NCI-H1417 (cell line): ENCODE results near the gene ORMDL3.
A peak's percentile ranks its signal among the peaks of the same experiment; 100 is the strongest.
"Not testable (repeated sequence)": the region's sequence is repeated elsewhere in the genome, so short reads cannot be mapped to it uniquely, and the experiment has no call there.

Source experiments
- DNase-seq, 3 experiments: peaks; one replicate each; lab custom pipeline; 2025; lab: John Stamatoyannopoulos, UW

Gene ORMDL3

DNA sequence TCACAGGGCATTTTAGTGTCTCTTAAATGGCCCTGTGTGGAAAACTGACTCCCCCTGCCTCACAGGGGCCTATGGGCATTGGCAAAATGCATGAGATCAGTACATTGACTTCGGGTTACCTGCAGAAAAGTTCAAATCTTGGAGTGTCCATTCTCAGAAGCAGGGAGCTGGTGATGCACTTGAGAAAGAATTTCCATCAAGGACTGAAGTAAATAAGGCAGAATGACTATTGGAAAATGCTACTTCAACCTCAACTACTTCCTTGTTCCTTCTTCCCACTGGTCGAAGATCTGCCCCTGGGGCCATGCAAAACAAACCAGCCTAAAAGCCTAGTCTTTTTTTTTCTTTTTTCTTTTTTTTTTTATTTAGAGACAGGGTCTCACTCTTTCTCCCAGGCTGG is 21.6 kb upstream of the ORMDL3 start:
- DNase-seq = no peak

DNA sequence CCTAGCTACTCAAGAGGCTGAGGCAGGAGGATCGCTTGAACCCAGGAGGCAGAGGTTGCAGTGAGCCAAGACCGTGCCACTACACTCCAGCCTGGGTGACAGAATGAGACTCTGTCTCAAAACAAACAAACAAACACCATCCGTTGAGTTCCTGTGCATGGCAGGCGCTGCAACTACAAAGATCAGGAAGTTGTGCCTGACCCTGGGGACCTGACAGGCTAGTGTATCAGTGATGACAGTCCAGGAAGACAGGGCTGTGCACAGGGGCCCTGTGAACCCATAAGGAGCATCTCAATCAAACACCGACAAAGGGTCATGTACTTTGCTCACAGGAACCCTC is 21.1 kb upstream of the ORMDL3 start:
- not testable (repeated sequence) for DNase-seq

DNA sequence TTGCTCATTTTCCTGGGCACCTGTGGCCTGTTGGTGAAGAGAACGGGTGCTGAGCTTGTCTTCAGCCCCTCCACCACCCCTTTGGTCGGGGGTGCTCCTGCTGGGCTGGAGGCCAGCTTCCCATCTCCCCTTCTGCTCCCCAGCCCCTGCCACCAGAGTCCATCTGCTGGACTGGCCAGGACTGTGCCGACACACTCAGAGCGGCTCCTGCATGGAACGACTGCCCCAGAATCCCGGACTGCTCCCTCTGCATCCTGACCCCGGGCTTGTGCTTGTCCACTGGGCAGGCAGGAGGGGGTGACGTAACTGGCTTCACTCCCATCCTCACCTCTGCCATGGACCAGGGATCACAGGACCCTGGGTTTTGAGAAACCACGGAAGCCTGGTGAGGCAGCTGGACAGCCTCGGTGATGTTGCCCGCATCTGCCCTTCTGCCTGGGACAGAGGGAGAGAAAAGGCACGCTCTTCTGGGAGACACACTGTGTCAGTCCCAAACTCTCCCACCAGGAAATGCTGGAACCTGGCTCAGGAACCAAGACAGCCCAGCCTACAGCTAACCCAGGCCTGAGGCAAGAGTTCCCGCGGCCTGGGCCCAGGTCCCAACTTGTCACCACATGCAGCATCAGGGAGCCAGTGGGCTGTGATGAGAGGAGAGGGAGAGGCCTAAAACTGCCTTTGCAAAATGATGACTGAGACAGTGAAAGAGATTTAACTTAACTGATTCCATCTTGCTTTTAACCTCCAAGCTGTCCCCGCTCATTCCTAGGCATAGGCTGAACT is 19.3 kb upstream of the ORMDL3 start:
- DNase-seq = no peak

DNA sequence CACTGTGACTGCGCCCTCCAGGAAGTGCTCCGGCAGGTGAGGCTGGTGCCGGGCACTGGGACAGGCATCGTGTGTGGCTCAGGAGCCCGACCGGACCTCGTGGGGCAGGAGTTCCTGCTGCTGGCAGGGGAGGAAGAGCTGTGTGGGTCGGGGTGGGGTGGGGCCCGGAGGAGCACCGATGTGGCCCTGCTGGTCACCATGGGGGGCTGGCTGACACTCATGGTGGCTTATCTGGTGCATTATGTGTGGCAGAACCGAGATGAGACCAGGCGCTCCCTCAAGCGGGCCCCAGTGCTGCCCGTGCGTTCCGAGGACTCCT is 17.0 kb upstream of the ORMDL3 start:
- no peak for DNase-seq

DNA sequence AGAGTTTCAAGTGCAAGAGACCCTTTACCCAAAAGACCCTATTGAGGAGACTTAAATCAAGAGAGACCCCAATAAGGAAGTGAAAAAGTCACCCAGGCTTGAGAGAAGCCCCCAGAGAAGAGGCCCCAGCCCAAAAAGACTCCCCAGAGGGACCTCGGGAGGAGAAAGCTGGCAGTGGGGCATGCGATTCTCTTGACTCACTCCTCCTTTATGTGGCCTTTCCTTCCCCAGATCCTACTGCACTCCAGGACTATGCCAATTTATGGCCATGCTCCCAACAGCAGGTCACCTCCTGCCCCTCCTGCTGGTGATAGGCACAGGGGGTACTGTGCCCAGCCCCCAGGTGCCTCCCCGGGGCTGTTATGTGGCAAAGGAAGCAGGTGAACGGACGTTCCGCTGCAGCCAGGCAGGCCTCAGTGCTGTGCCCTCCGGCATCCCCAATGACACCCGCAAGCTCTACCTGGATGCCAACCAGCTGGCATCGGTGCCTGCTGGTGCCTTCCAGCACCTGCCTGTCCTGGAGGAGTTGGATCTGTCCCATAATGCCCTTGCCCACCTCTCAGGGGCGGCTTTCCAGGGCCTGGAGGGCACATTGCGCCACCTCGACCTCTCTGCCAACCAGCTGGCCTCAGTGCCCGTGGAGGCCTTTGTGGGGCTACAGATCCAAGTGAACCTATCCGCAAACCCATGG is 16.4 kb upstream of the ORMDL3 start:
- DNase-seq = no peak

DNA sequence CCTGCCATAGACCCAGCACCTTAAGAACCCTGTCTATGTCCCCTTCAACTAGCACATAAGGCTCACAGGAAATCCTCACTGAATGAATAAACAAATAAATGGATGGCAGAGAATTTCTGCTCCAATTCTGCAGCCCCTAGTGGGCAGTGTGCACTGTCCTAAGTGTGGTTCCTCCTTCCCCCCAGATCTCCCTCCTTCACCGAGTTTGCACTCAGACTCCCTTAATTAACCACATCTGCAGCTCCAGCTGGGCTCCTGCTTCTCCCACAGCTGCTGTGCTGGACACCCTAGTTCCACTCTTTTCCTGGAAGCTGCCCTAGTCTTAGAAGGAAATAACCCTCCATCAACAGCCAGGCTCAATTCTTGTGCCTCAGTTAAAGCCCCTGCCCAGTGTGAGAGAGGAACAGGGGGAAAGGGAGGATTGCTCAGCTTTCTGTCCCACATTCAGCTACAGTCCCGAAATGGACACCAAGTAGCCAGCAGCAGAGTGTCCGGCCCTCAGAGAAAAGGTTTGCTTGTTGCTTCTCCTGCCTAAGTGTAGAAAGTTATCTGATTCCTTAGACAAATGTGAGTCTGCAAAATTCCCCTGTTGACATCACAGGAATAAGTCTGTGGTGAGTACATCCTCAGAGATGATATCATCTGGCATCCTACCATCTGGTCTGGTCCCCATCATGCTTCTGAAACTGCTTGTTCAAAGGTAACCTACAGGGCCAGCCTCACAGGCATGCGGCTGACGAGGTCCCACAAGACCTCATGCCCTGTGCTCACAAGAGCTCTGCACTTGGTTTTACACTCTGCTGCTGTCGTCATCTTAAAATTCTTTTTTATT is 12.4 kb upstream of the ORMDL3 start:
- peak in 2 of 3 experiments; percentile 14 to 53 for DNase-seq

DNA sequence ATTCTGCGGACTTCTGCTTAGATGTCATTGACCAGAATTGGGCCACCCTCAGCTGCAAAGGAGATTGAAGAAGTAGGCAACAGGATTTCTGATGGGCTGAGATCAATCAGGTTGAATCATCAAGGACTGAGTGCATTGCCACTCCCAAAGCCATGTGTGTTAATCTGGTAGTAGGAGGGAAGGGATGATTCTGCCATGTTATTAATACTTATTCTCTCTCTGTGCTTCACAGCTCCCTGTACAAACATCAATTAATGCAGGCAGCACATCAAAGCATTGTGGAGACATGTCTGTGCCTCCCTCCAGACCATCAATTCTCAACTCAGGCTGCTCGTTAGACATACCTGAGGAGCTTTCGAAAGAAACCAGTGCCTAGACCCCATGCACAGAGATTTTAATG is 11.7 kb upstream of the ORMDL3 start:
- peak in 1 of 3 experiments; percentile 50 for DNase-seq

DNA sequence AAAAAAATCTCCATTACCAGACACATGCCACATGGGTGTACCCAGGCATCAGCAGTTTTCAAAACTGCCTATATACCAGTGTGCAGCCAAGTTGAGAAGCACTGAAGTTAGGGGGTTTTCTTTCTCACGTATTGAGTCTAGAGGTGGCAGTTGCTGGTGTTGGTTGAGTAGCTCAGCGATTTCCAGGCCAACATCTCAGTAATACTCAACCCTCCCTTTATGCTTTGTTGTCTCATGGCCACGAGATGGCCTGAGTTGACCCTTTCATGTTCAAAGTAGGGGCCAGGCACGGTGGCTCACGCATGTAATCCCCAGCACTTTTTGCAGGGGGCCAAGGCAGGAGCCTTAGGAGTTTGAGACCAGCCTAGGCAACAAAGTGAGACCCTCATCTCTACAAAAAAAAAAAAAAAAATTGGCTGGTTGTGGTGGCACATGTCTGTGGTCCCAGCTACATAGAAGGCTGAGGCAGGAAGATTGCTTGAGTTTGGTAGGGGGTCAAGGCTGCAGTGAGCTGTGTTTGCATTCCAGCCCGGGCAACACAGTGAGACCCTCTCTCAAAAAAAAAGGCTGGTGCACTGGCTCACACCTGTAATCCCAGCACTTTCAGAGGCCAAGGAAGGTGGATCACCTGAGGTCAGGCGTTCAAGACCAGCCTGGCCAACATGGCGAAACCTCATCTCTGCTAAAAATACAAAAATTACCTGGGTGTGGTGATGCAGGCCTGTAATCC is 10.9 kb upstream of the ORMDL3 start:
- no peak for DNase-seq

DNA sequence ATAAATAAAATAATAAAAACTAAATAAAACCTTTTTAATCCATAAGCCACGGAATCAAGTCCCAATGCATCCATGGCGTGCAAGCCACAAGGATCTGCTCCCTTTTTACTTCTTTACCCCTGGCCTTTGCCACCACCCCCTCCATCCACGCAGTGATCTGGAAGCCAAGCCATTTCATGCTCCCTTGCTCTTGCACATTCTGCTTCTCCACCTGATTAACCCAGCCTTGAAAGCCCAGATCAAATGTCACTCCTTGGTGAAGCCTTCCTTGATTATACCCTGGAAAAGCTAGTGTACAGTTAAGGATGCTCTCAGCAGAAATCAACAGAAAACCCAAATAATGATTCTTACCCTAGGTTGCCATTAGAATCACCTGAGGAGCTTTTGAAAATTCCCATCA is 10.0 kb upstream of the ORMDL3 start:
- no peak for DNase-seq

DNA sequence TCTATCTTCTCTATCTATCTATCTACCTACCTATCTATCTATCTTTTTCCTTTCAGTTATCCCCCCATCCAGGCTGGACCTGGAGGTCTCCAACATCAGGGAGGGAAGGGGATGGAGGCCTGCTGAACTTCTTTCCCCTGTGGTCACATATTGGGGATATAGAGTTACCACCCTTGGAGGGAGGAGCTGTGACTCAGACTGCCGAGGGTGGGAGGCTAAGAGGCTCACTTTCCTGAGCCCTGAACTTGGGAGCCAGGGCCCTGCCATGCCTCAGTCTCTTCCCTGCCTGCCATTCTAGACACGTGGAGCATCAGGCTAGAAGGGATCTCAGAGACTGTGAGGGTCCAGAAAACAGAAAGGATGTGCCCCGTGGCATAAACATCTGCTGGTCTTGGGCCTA is 8.5 kb upstream of the ORMDL3 start:
- no peak for DNase-seq

DNA sequence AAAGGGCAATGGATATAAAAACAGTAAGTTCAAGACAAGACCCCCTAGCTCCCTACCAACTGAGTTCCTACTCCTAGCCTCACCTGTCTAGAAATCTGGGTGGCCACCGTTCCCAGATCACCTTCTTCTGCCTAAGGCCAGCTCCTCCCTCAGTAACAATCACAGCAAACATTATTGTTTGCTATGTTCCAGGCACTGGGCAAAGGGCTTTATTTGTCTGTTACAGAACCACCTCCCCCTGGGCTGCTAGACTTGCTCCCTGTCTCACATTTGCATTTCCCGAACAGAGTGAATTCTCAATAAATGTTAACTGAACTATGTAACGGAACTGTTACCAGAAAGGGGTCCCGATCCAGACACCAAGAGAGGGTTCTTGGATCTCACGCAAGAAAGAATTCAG is 6.9 kb upstream of the ORMDL3 start:
- DNase-seq = no peak

DNA sequence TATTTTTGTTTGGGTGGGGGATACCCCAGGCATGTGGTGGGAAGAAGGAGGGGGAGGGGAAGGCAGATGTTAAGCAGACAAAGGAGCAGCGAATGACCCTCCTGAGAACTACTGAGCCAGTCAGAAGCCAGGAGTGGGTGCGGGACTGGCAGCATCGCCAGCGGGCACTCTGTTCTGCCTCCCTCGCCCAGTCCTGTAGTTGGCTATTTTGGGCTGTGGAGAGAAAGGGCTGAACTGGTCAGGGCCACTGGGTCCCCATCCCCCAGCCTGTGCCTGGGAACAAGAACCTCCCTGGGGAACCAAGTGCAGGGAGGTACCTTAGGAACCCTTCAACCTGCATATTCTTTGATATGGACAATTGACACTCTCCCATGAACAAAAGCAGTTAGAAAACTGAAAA is 6.5 kb upstream of the ORMDL3 start:
- DNase-seq = no peak

DNA sequence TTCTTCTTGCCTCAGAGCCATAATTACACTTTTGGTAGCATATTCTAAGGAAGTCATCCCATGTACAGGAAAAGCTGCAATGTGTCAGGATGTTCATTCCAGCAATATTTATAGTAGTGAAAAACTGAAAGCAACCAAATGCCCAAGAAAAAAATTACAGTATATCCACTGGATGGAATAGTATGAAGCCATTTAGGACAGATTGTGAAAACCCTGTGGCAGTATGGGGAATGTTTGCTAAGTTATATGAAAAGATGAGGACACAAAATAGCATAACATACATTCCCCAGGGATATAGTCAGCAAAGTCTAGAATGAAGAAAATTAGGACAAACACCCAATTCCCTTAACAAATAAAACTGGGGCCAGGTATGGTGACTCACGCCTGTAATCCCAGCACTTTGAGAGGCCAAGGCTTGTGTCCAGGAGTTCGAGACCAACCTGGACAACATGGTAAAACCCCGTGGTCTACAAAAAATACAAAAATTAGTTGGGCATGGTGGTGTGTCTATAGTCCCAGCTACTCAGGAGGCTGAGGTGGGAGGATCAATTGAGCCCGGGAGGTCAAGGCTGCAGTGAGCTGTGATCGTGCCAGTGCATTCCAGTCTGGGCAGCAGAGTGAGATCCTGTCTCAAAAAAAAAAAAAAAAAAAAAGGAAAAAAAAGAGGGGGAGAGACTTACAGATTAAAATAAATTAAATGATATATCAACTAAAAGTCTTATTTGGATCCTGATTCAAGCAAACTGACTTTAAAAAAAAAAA is 2.4 kb upstream of the ORMDL3 start:
- no peak for DNase-seq

DNA sequence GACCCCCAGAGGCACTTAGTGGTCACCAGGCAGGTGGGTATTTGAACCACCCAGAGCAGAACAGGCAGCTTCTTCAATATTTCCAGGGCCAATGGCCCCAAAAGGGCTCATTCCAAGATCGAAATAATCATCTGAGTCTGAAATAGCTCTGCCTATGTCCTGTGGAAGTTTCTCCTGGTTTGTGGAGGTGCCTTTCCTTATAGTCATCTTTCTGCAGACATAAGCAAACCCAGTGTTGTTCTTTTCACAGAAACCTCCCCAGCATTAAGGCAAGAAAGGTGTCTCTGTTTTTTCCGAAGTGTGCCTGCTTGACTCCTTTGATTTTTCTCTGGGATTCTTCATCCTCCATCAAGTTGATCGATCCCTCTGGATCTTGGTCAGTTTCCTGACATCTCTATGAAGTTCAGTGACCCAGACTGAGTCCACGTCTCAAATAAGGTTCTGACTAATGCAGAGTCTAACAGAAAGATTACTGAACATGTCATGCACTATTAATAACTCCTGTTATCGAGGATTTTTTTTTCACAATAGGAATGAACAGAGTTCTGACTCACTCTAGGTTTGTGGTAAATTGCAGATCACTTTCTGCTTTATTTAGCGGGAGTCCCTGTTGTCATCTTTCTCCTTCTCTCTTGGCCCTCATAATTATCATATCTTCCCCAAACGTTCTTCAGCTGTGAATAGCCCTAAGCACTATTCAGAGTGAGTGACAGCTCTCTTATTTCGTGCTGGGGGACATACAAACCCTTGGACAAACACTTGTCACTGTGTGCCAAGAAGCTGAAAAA is 1.7 kb upstream of the ORMDL3 start:
- DNase-seq = no peak

DNA sequence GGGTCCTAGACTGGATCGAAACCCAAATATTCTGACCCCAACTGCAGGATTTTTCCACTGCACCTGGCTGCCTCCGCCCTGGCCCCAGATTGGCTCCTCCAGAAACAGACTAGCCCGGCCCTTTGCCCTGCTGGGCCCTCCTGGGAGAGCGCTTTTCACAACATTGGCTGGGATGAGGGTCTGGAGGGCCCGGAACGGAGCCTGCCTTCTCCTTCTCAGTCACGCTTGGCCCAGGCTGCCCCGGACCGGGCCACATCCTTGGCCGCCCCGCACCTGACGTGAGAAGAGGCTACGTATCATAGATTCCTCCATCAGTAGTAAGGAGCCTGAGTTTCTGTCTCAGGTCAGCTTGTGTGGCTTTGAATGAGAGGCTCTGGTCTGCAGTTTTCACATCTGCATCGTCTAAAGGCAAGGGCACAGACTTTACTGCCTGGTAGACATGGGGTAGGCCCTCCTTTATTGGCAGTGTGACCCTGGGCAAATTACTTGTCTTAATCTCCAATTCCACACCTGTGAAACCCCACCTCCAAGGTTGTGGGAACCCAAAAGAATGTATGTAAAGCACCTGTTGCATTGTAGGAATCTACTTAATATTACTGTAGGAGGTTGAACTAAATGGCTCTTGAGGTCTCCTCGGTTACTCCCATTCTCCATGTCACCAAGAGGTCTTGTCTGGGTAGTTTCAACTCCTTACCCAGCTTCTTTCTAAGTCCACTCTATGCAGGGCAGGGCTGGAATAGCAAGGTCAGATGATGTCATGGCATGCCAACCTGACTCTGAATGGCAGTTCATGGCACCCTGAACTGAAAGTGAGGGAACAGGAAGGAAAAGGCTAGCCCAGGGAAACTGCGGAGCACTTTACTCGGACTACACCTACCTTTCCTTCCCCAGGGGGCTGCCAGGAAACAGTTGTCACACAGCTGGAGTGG is 792 bp upstream of the ORMDL3 start:
- DNase-seq = no peak

DNA sequence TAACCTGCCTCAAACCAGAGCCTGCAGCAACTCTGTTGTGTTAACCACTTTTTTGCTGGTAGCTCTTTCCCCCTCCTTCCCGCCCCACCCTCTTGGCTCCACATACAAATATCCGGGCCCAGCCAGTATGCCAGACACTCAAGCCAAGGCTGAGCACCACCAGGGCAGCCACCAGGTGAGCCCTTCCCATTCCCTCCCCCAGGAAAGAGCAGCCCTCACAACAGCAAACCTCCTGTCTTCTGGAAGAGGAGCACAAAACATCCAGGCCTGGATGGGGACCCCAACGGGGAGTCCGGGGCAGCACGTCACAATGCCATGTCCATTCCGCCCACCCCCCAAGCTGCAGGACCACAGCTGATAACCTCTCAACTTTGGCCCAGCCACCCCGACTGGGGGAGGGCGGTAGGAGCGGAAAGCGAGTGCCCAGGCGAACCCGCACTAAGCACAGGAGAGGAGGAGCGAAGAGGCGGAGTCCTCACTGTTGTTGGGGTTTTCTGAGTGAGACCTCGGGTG is 757 bp downstream of the ORMDL3 start:
- DNase-seq = peak in 2 of 3 experiments; percentile 60 to 61

DNA sequence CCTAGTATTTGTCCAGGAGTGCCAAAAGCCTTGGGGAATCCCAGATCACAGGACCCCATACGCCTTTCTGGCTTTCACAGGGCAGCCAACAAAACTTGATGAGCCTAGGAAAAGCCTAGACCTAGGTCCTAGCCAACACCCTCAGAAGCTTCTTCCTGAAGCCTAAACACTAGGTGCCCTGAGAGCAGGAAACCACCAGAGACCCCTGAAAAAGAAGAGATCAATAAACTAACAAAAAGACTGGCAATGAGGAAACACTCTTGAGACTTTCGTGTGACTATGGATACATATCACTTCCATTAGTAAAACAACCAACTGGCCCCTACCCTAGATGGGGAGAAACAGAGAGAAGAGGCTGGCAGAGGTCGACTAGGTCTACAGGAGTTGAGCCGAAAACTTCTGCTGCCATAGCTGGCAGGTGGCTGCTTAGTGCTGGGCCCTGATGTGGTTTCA is 1.2 kb downstream of the ORMDL3 start:
- DNase-seq = no peak

DNA sequence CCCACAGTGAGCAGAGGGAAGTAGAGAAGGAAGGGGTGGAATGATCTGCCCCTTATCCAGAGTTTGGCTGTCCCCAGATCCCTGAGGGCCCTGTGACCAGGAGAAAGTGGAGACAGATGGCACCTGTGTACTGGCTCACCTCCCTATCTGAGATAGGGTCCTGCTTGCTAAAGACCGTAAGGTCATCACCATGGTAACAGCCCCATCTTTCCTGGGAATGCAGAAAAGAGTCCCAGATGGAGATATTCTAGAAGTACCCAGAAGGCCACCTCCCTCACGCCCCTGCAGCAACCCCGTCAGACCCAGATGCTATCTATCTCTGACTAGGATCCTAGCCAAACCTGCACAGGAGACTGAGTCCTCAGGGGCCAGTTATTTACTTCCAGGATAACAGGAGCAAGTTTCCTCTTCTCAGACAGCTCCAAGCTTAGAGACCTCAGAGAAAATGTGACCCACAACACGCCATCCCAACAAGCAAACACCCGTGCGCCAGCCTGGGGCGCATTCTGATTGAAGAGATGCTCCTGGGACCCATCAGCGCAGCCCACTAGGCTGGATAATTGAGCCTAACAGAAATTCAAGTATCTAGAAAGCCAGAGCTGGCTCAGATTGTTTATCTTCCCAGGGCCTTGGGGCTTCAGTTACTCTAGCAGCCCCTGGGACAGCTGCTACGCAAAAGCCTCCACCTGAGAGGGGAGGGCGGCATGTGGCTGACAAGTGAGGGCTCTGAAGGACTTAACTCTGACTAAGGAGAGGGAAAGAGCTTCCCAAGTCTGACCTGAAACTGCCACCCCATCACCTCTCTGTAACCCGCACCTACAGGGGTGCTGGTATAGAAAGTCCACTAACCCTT is 1.9 kb downstream of the ORMDL3 start:
- DNase-seq = no peak

DNA sequence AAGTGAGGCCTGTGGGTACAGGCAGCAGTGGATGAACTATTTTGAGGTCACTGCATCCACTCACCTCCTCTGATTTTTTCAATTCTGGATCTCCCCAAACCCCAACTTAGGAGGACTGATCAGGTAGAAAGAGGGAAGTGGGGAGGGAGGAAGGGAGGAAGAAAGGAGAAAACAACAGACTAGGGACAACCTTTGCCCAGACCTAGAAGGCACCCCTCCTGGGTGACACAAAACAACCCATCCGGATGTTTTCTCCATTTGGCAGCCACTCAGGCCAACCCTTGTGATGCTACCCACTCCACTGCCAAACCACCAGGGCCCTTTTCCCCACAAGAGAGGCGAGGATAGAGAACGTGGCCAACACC is 2.7 kb downstream of the ORMDL3 start:
- DNase-seq = no peak
